Fibroblast of pulmonary artery (primary cell): ENCODE measurements around the gene SGCB.

Experiments
- DNase-seq: peaks from one replicate; pipeline ENCODE4 v3.0.0-alpha.2; 2010; ENCODE audit warnings: low read depth
- H3K4me3 ChIP-seq: replicated peaks from 2 replicates; pipeline ENCODE4 v1.5.1; 2011; ENCODE audit warnings: low read depth, mild to moderate bottlenecking, control low read depth, low read length, moderate library complexity
- CTCF ChIP-seq: IDR thresholded peaks from 2 replicates; pipeline ENCODE4 v1.5.1; 2011; ENCODE audit warnings: mild to moderate bottlenecking, control low read depth, low read length, inconsistent platforms; ENCODE audit errors: missing control alignments

The SGCB gene

GRCh38 chr4:52019936-52020657, 18.0 kb downstream of the SGCB start, which contains the start of gene LRRC66:
Gene LRRC66 (minus strand): TSS chr4:52020363. CDS start chr4:52017613, 2,750 bp downstream.
- H3K4me3 ChIP-seq = no peak within 1 kb of the TSS
- no peak for TF ChIP-seq CTCF
- peak; percentile 26 for DNase-seq

- no peak for DNase-seq
- no peak overlapping the region for H3K4me3 ChIP-seq
- TF ChIP-seq CTCF = no peak
These were observed 20.3 kb downstream of the SGCB start for GRCh38 chr4:52017814-52018213.

- no peak for TF ChIP-seq CTCF
- no peak for DNase-seq
- H3K4me3 ChIP-seq = no peak overlapping the region
These were observed 21.1 kb downstream of the SGCB start for GRCh38 chr4:52016981-52017380.

- H3K4me3 ChIP-seq = no peak overlapping the region
- DNase-seq = peak; percentile 23
- peak; percentile 3 for TF ChIP-seq CTCF
These were observed 22.7 kb downstream of the SGCB start for GRCh38 chr4:52015366-52015765.

- no peak for TF ChIP-seq CTCF
- no peak for DNase-seq
- no peak overlapping the region for H3K4me3 ChIP-seq
These were observed 23.2 kb downstream of the SGCB start for GRCh38 chr4:52014903-52015302.

- no peak for DNase-seq
- H3K4me3 ChIP-seq = no peak overlapping the region
- TF ChIP-seq CTCF = no peak
These were observed 25.4 kb downstream of the SGCB start for GRCh38 chr4:52012651-52013050.

- DNase-seq = no peak
- no peak for TF ChIP-seq CTCF
- H3K4me3 ChIP-seq = no peak overlapping the region
These were observed 27.1 kb downstream of the SGCB start for GRCh38 chr4:52010986-52011385.
